ENCODE results near the gene CT47C1. TPM values are rescaled to one million over a fixed set of nuclear protein-coding genes. Genes with fewer than 3 reads are reported as not detected.

Gene CT47C1
- total RNA-seq, 1 donor, result not detected

DNA sequence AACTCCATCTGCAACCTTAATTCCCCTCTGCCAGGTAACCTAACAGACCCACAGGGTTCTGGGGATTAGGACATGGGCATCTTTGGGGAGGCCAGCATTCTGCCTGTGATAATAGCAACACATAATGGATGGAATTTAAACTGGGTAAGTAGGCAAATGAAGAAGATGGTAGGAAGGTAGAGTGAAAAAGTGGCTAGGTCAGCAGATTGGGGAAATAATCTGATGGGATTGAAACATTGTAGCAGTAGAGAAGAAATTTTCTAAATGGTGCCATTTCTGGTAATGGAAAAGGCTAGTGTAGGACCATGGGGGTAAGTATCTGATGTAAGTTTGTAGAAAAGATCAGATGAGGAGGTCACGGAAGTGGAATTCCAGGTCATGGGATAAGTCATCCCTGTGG is 3.0 kb upstream of the CT47C1 start:
- Histone ChIP-seq H3K27me3 (ENCODE audit: insufficient read depth, low read length) (peaks cover 8% of the 10 kb centered on the region), H4K20me1 (ENCODE audit: insufficient read depth, low read length) (no peaks in the 10 kb centered on the region), H3K9me3 (ENCODE audit: low read depth, low read length) (no peaks in the 10 kb centered on the region), H3K4me1 (ENCODE audit: insufficient read depth, low read length) (no peaks in the 10 kb centered on the region), H3K4me2 (ENCODE audit: insufficient read depth, low read length) (no peak overlapping the region), H3K36me3 (ENCODE audit: insufficient read depth, low read length) (no peaks in the 10 kb centered on the region), H3K79me2 (ENCODE audit: insufficient read depth, low read length) (no peaks in the 10 kb centered on the region), H2AFZ (ENCODE audit: low read length) (no peak overlapping the region), H3K27ac (ENCODE audit: low read depth, low read length) (no peak overlapping the region), H3K4me3 (ENCODE audit: insufficient read depth, low read length) (no peak overlapping the region)
- DNase-seq (ENCODE audit: insufficient read length, low spot score, missing footprints), result peak; percentile 35
- no peak for TF ChIP-seq CTCF (IDR thresholded peaks at IDR 0.05; ENCODE audit: extremely low read depth, low read depth, low read length)

GRCh38 chrX:119071381-119071780 is 1.4 kb upstream of the CT47C1 start:
- no peak for TF ChIP-seq CTCF (IDR thresholded peaks at IDR 0.05; ENCODE audit: extremely low read depth, low read depth, low read length)
- Histone ChIP-seq H3K36me3 (ENCODE audit: insufficient read depth, low read length) (no peaks in the 10 kb centered on the region), H2AFZ (ENCODE audit: low read length) (no peak overlapping the region), H3K9me3 (ENCODE audit: low read depth, low read length) (no peaks in the 10 kb centered on the region), H3K4me1 (ENCODE audit: insufficient read depth, low read length) (no peaks in the 10 kb centered on the region), H3K79me2 (ENCODE audit: insufficient read depth, low read length) (no peaks in the 10 kb centered on the region), H3K27me3 (ENCODE audit: insufficient read depth, low read length) (peaks cover 11% of the 10 kb centered on the region), H3K27ac (ENCODE audit: low read depth, low read length) (no peak overlapping the region), H4K20me1 (ENCODE audit: insufficient read depth, low read length) (no peaks in the 10 kb centered on the region), H3K4me3 (ENCODE audit: insufficient read depth, low read length) (no peak overlapping the region), H3K4me2 (ENCODE audit: insufficient read depth, low read length) (no peak overlapping the region)
- no peak for DNase-seq (ENCODE audit: insufficient read length, low spot score, missing footprints)

GRCh38 chrX:119073200-119073905 is 560 bp downstream of the CT47C1 start:
- no peak for TF ChIP-seq CTCF (IDR thresholded peaks at IDR 0.05; ENCODE audit: extremely low read depth, low read depth, low read length)
- no peaks in the 10 kb centered on the region for H3K79me2 ChIP-seq (ENCODE audit: insufficient read depth, low read length)
- H3K27ac ChIP-seq (ENCODE audit: low read depth, low read length), result no peak overlapping the region
- H3K4me3 ChIP-seq (ENCODE audit: insufficient read depth, low read length), result no peak overlapping the region
- H3K4me1 ChIP-seq (ENCODE audit: insufficient read depth, low read length), result no peaks in the 10 kb centered on the region
- no peaks in the 10 kb centered on the region for H4K20me1 ChIP-seq (ENCODE audit: insufficient read depth, low read length)
- H3K4me2 ChIP-seq (ENCODE audit: insufficient read depth, low read length), result no peak overlapping the region
- H3K36me3 ChIP-seq (ENCODE audit: insufficient read depth, low read length), result no peaks in the 10 kb centered on the region
- no peak overlapping the region for H2AFZ ChIP-seq (ENCODE audit: low read length)
- peaks cover 8% of the 10 kb centered on the region for H3K27me3 ChIP-seq (ENCODE audit: insufficient read depth, low read length)
- no peaks in the 10 kb centered on the region for H3K9me3 ChIP-seq (ENCODE audit: low read depth, low read length)
- DNase-seq (ENCODE audit: insufficient read length, low spot score, missing footprints), result no peak

GRCh38 chrX:119073911-119074310 is 1.1 kb downstream of the CT47C1 start:
- no peak overlapping the region for H3K4me2 ChIP-seq (ENCODE audit: insufficient read depth, low read length)
- H3K79me2 ChIP-seq (ENCODE audit: insufficient read depth, low read length), result no peaks in the 10 kb centered on the region
- H4K20me1 ChIP-seq (ENCODE audit: insufficient read depth, low read length), result no peaks in the 10 kb centered on the region
- H3K36me3 ChIP-seq (ENCODE audit: insufficient read depth, low read length), result no peaks in the 10 kb centered on the region
- H2AFZ ChIP-seq (ENCODE audit: low read length), result no peak overlapping the region
- TF ChIP-seq CTCF (IDR thresholded peaks at IDR 0.05; ENCODE audit: extremely low read depth, low read depth, low read length), result no peak
- peaks cover 6% of the 10 kb centered on the region for H3K27me3 ChIP-seq (ENCODE audit: insufficient read depth, low read length)
- H3K4me3 ChIP-seq (ENCODE audit: insufficient read depth, low read length), result no peak overlapping the region
- DNase-seq (ENCODE audit: insufficient read length, low spot score, missing footprints), result peak; percentile 38
- no peaks in the 10 kb centered on the region for H3K4me1 ChIP-seq (ENCODE audit: insufficient read depth, low read length)
- no peak overlapping the region for H3K27ac ChIP-seq (ENCODE audit: low read depth, low read length)
- H3K9me3 ChIP-seq (ENCODE audit: low read depth, low read length), result no peaks in the 10 kb centered on the region
